HG03575 (cell line): Measurements from ENCODE around the gene EXOC2.
A peak's percentile ranks its signal among the peaks of the same experiment; 100 is the strongest.
"Not testable (repeated sequence)": the region's sequence is repeated elsewhere in the genome, so short reads cannot be mapped to it uniquely, and the experiment has no call there.

Experiments used
- ATAC-seq: cut with Tn5 transposase; IDR thresholded peaks from one replicate; pipeline ENCODE4 v1.9.1; 2021; ENCODE audit not compliant: unreplicated experiment, insufficient number of reproducible peaks, low FRiP score; ENCODE audit errors: extremely low read depth

Gene EXOC2

DNA sequence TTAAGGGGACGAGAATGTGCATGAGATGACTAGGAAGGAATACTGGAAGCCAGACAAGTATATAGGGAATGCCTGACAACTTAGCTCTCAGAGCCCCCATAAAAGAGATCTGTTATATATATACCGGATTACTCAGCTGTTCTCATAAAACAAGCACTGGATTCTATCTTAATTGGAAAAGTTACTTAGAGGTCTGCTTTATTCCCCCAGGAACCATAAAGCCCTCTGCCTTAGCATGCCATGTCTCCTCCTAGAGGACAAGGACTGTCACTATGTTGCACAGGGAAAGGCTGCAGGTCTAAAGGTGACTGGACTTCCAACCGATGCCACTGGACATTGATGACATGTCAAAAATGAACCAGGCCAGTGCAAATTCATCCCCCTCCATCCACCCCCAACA lies 6.4 kb downstream of the EXOC2 start:
- ATAC-seq = no peak

DNA sequence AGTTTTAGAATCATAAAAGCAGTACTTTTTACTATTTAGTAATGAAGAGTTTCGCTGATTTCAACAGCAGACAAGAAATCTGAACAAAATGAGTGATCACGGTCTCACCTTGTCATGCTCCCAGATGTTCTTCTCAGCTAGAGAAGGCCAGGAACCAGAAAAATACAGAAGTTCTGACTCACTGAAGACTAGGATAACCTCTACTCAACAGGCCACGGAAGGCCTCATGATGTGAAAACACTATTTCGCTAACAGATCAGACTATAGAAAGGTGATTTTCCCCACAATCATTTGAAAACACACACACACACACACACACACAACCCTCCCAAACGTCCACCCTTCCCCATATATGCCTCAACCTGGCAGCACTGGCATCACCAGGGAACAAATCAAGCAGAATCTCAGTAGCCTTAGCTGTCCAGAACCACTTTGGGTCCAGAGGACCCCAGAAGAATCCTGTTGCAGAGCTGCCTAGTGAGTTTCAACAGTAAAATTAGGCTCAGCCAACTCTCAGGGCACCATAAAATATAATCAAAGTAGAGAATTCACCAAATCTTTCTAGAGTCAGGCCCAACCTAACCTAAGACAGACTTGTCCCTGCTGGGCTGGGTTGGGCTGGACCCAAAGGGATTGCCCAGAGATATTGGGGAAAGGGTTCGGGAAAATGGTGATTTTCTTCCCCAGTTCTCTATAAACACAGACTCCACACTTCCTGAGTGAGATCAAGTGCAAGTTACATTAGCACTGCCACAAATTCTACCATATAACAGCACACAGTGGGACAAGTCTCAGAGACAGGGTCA lies 7.9 kb downstream of the EXOC2 start:
- peak; percentile 45 for ATAC-seq

DNA sequence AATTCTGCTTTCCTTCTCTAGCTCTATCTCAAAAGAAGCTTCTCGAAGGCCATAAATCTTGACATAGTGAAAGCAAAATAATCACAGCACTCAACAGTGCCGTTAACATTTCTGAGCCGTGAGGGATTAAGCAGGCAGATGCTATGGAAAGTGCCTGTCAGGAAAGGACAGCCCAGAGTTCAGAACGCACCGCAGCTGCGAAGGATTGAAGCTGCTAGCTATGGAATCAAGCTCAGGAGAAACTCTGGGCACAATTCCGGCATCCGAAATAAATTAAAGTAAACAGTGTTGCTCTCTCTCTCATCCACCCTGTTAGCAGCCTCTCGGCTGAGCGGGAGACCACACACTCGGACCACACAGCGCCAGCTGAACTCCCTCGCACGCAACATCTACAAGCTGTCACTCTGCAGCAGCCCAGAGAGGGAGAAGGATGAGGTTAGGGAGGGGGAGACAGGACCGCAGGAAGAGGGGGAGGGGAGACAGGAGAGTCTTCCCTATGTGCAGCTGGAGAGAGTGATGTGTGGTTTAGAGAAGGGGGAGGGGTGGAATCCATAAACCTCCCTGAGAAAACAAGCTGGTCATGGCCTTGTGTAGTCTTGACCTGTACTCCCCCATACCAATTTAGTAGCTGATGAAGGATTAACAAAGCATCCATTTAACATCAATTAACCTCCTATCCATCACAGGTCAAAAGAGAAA lies 9.0 kb downstream of the EXOC2 start:
- no peak for ATAC-seq

DNA sequence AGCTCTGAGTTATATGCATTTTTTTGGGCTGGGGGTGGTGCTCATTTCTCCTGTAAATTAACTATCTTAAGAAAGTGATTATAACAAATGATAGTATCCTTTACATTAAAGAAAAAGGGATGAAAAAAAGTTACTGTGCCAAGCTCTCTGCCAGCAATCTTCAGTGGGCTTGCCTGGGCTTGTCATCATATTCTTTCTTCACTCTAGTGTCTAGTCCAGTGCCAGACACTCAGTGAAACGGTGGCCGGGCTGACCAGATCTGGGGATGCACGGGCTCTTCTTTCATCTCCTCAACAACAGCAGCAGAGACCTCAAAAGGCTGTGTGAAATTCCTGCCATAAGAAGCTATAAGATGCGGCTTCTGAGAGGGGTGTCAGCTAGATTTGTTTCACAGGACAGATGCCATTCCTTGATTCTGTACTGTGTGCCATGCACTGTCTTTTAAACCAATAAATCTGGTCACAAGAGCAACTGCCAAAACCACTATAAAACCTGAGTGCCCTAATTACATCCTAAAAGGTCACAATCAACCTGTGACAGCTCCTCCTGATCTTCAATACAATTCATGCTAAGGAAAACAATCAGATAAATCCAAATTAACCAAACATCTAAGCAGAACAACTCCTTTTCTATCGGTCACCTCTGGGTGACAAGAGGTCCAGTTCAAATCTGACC lies 12.1 kb downstream of the EXOC2 start:
- ATAC-seq = no peak

DNA sequence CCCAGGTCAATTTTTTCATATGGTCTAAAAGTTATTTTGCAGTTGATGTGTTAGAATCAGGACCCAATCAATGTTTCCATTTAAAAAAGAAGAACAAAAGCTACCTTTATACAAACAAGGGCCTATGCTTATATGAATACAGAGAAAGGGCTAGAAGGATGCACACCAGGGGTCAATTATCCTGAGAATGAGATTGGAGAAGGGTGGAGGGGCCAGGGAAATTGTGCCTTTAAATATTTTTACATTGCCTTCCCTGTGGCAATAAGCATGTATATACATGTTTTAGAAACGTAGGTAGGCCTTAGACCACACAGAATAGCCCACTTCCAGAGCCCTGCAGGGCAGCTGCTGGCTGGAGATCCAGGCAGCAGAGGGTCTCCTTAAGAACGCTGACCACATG lies 12.7 kb downstream of the EXOC2 start:
- no peak for ATAC-seq

DNA sequence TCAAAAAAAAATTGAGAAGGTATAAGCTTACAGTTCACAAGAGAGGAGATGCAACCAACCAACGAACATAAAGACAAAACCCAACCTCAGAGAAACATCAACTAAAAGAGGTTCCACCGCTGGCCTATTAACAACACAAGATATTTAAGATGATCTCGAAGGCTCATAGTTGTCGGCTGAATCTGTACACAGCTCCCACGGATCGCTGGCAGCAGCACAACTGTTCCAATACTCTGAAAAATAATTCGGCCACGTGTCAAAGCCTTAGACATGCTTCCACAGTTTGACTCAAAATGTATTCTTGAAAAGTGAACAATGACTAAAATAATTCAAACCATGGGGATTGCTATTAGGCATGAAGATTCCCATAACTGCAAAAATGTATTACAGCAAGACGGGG lies 13.7 kb downstream of the EXOC2 start:
- ATAC-seq = no peak

DNA sequence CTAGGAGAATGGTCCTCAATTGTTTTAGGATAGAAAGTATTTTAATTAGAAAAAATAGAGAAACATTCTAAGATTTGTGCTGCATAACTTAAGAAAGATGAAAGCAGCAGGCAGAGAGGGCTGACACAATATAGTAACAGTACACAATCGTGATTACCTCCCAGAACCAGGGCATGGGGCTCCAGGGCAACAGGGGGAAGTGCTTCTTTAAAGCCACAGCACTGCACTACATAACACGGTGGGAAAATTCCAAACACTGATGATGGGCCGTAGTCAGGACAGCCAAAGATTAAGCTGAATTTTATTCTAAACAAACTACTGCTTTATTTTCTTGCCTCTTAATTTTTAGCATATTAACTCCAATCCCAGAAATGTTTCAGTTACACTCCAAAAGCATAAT lies 14.4 kb downstream of the EXOC2 start:
- no peak for ATAC-seq

DNA sequence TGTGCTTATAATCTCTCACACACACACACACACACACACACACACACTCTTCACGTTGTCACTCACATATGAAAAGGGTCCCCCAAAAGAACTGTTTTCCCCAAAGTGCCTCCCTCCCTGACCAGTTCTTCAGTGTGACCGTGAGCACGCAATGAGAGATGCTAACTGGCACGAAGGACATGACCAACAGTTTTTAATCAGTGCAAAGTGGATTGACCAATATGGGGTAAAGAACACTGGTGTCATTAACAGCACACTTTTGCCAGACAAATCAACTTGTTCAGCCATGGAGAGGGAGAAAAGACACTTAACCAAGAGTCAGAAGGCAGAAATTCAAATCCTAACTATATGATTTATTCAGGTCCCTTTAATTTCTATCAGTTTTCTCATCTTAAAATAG lies 15.0 kb downstream of the EXOC2 start:
- no peak for ATAC-seq

DNA sequence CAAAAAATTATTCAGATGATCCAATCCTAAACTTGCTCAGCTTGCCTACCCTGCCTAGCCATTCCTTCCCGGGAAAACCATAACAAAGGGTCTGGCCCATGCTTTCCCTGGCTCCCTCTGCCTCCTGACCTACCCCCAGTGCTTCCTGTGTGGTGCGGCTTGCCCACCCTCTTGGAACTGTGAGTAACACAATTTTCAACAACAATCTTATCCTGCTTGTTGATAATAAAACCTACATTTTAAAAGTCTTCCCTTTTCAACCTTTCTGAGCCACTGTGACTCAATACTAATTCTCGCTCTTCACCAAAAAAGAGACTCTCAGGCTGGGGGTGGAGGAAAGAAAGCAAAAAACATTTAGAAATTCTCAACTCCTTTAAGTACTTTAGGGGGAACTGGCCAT lies 18.0 kb downstream of the EXOC2 start:
- no peak for ATAC-seq

DNA sequence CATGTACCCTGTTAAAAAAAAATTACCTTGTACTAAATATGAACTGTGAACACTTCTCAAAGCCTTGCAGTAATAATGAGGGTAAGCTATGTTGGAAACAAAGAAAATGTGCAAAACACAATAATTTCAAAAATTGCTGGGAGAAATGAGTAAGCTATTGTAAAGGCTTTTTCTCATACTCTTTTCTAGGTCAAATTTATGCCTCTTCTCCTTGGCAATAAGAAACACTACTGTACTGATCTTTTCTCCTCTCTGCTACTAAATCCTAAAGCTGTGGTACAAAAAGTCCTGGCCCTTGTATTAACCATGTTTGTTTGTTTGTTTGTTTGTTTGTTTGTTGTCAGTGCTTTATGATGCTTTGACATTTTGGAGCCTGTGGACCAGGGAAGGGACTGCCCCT lies 18.5 kb downstream of the EXOC2 start:
- no peak for ATAC-seq

DNA sequence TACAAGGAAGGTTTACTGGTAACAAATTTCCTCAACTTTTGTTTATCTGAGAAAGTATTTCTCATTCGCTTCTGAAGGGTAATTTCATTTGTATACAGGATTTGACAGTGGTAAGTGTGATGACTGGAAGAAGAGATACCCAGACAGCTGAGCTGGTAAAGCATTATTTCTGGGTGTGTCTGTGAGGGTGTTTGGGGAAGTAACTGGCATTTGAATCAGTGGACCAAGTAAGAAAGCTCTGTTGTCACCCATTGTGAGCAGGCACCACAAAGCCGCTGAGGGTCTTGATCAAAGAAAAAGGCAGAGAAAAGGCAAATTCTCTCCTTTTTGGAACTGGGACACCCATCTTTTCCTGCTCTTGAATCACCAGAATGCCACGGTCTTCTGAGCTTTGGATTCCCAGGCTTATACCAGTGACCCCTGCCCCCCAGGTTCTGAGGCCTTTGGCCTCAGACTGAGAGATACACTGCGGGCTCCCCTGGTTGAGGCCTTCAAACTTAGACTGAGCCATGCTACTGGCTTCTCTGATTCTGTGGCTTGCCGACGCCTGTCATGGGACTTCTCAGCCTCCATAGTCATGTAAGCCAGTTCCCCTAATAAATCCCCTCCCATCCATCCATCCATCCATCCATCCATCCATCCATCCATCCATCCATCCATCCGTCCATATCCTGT lies 25.5 kb downstream of the EXOC2 start:
- ATAC-seq = no peak

DNA sequence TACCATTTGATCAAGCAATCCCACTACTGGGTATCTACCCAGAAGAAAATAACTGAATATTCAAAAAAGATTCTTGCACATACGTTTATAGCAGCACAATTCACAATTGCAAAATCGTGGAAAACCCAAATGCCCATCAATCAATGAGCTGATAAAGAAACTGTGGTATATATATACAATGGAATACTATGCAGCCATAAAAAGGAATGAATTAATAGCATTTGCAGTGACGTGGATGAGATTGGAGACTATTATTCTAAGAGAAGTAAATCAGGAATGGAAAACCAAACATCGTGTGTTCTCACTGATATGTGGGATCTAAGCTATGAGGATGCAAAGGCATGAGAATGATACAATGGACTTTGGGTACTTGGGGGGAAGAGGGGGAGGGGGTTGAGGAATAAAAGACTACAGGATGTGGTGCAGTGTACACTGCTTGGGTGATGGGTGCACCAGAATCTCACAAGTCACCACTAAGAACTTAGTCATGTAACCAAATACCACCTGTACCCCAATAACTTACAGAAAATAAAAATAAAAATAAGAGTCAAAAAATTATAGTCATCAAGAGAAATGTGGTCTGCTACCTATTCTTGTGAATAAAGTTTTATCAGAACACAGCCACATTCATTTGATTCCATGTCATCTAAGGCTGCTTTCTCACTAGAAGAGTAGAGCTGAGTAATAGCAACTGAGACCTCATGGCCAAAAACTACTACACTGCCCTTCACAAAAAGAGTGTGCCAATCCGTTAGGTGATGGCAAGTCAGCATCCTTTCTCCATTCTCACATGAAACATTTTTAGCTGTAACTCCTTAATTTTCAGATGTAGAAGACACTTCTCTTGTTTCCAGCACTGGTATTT lies 27.3 kb downstream of the EXOC2 start:
- ATAC-seq = no peak

DNA sequence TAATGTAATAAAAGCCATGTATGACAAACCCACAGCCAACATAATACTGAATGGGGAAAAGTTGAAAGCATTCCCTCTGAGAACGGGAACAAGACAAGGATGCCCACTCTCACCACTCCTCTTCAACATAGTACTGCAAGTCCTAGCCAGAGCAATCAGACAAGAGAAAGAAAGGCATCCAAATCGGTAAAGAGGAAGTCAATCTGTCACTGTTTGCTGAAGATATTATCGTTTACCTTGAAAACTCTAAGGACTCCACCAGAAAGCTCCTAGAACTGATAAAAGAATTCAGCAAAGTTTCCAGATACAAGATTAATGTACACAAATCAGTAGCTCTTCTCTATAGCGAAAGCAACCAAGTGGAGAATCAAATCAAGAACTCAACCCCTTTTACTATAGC lies 29.2 kb downstream of the EXOC2 start:
- ATAC-seq = not testable (repeated sequence)

DNA sequence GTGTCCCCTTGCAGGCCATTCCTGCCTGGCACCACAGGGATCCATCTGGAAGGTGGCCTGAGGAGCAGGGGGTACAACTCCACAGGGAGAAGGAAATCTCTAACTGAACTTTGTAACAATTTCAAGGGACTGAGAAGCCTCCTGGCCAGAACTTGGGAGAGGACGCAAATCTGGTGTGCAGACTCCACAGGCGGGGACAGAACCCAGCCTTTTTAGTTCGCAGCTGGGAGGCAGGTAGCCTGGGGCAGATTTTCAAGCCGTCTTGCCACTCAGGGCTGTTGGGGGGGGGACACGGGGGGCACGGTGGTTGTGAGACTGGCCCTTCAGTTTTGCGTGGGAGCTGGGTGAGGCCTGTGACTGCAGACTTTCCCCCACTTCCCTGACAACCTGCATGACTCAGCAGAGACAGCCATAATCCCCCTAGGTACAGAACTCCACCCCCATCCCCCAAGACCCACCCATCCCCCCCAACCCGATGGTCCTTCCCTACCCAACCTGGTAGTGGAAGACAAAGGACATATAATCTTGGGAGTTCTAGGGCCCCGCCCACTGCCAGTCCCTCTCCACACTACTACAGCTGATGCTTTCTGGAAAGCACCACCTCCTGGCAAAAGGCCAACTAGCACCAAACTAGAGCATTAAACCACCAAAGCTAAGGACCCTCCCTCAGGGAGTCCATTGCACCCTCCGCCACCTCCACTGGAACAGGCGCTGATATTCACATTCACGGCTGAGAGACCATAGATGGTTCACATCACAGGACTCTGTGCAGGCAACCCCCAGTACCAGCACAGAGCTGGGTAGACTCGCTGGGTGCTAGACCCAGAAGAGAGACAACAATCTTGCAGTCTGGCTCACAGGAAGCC lies 33.0 kb downstream of the EXOC2 start:
- no peak for ATAC-seq

DNA sequence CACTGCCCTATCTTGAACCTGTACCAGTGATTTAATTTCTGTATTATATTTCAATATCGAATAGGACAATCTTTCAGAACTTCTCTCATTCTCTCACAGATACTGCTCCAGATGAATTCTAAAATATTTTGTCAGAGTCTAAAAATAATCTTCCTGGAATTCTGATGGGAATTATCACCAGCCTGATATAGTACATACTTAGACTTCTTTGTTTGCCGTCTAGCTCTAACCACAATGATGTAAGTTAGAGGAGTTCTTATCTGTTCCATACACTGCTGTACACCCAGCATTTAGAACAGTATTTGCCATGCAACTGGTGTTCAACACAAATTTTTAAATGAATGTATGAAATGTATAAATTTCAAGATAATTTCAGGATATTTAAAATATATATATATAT lies 34.7 kb downstream of the EXOC2 start:
- no peak for ATAC-seq

DNA sequence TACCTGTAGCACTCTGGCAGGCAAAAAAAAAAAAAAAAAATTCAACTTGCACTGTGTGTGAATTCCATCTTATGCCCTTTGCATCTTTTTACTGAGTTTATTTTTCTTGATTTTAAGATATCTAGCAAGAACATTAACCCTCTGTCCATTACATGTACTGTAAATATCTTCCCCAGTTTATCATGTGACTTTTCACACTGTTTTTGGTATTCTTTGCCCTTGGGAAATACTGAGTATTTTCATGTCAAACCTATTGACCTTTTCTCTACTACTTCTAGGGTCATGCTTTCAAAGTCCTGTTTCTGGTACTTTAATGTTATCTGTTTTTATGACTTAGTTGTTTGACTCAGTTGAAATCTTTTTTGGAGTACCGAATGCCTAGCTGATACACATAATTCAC lies 35.2 kb downstream of the EXOC2 start:
- ATAC-seq = no peak

DNA sequence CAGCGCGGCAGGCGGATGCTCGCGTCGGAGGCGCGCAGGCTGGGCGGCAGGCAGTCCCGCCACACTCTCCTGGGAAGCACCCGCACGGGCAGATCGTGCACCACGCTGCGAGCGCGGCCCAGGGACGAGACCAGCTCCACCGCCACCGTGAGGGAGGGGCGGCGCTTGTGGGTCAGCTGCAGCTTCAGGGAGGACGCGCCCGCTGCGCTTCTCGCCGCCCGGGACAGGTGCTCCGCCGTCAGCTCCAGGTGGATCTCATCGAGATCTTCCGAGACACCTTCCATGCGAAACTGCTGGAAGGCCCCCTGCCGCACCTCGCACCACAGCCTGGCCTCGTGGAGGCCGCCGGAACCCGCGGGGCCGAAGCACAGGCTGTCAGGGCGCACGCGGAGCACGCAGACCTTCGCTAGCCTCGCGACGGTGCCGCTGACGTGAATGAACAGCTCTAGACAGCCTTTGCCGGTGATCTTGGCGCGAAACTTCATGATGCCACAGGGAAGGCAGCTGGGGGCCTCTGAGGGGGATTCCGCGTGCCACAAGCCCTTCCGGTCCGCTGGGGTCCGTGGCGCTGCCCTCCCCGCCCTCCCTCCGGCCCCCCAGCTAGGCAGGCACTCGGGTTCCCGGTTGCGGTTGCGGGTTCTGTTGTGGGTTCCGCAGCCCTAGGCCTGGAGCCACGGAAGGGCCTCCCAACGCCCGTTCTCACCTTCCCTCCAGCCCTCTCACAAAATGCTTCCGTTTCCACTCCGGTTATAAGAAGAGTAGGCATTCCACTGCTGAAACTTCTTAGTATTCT lies 36.3 kb downstream of the EXOC2 start, which contains the start of gene HUS1B:
TSS of gene HUS1B (minus strand) at position 641 of the 793 bp plus-strand sequence. CDS start at position 485, 156 bp downstream.
- ATAC-seq = no peak
